T-helper 2 cell treated with Interferon-gamma antibody and Interleukin-4, amounts not matched to agents 5 μg/mL and 100 μg/mL, for 36 hours (primary cell): ENCODE data around the gene TOP1.

ENCODE experiments used
- DNase-seq: peaks from one replicate; pipeline ENCODE4 v3.0.0; 2021; ENCODE audit warnings: low spot score
- H3K27ac Mint-ChIP-seq: one replicate; pipeline ENCODE4 v1.8.0; 2021; ENCODE audit warnings: mild to moderate bottlenecking, mixed read lengths
- H3K27me3 Mint-ChIP-seq: one replicate; pipeline ENCODE4 v1.8.0; 2021; ENCODE audit warnings: low read depth, mixed read lengths
- H3K36me3 Mint-ChIP-seq: one replicate; pipeline ENCODE4 v1.8.0; 2021; ENCODE audit warnings: low read depth, mixed read lengths
- H3K4me1 Mint-ChIP-seq: one replicate; pipeline ENCODE4 v1.8.0; 2021; ENCODE audit warnings: low read depth, mixed read lengths
- H3K4me3 Mint-ChIP-seq: one replicate; pipeline ENCODE4 v1.8.0; 2022; ENCODE audit warnings: mild to moderate bottlenecking, moderate library complexity, mixed read lengths
- H3K9me3 Mint-ChIP-seq: one replicate; pipeline ENCODE4 v1.8.0; 2021; ENCODE audit warnings: mixed read lengths

The TOP1 gene

GRCh38 chr20:41011551-41012067 is 17.0 kb upstream of the TOP1 start:
- H3K4me1 Mint-ChIP-seq = peaks cover 40% of the 10 kb centered on the region
- H3K4me3 Mint-ChIP-seq = peak overlapping the region; percentile 49
- H3K27ac Mint-ChIP-seq = peak overlapping the region; percentile 77
- DNase-seq = no peak
- no peaks in the 10 kb centered on the region for H3K27me3 Mint-ChIP-seq
- peaks cover 3% of the 10 kb centered on the region for H3K36me3 Mint-ChIP-seq
- H3K9me3 Mint-ChIP-seq = peaks cover 3% of the 10 kb centered on the region

GRCh38 chr20:41014561-41015088 is 14.0 kb upstream of the TOP1 start:
- Mint-ChIP-seq H3K4me3 (no peak overlapping the region), H3K4me1 (peaks cover 28% of the 10 kb centered on the region), H3K27ac (no peak overlapping the region)

DNA sequence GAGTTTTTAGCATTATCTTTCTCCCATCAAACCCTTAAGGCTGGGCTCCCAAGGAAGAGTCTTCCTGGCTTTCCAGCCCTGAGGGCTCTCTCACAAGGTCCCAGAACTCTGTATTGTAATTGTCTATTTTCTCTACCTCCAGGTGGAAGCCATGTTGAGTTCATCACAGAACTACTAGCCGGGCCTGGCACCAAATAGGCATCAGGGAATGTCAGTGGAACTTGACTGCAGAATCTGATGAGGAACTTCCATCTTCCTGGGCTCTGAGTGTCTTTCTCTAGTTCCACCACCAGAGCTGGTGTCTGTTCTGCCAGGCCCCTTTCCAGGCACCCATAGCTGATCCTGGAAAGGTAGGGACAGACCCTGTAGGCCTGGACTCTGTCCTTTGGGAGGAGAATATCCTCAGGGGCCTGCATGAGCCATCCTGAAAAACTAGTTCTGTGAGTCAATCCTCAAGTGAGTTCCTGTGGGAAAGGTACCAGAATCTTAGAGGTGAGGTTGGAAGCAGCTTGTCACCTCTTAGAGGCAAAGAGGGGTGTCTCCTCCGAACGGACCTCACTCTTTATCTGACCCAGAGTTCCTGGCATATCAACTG is 11.1 kb upstream of the TOP1 start:
- no peak overlapping the region for H3K27ac Mint-ChIP-seq
- H3K9me3 Mint-ChIP-seq = no peaks in the 10 kb centered on the region
- no peaks in the 10 kb centered on the region for H3K36me3 Mint-ChIP-seq
- DNase-seq = no peak
- H3K4me1 Mint-ChIP-seq = peaks cover 8% of the 10 kb centered on the region
- H3K4me3 Mint-ChIP-seq = no peak overlapping the region
- H3K27me3 Mint-ChIP-seq = peaks cover 5% of the 10 kb centered on the region

More at GRCh38 chr20:41014561-41015088, 14.0 kb upstream of the TOP1 start:
- no peak for DNase-seq
- no peaks in the 10 kb centered on the region for H3K9me3 Mint-ChIP-seq
- H3K36me3 Mint-ChIP-seq = no peaks in the 10 kb centered on the region
- no peaks in the 10 kb centered on the region for H3K27me3 Mint-ChIP-seq

DNA sequence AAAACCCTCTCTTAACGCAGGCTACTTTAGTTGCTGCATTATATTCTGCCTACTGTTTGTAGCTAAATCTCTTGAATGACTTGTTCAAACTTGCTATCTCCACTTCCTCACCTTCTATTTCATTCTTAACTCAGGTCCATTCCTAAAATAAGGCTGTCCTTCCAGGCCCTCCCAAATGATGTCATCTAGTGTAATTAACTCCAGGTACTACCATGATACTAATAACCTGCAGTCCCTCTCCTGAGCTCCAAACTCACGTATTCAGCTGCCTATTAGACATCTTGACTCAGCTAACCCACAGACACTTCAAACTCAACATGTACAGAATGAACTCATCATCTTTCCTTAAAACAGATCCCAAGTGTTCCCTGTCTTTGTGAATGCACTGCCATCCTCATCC is 10.5 kb upstream of the TOP1 start:
- DNase-seq = no peak
- no peaks in the 10 kb centered on the region for H3K36me3 Mint-ChIP-seq
- H3K4me1 Mint-ChIP-seq = peaks cover 4% of the 10 kb centered on the region
- peaks cover 5% of the 10 kb centered on the region for H3K27me3 Mint-ChIP-seq
- H3K9me3 Mint-ChIP-seq = no peaks in the 10 kb centered on the region
- no peak overlapping the region for H3K4me3 Mint-ChIP-seq
- no peak overlapping the region for H3K27ac Mint-ChIP-seq

DNA sequence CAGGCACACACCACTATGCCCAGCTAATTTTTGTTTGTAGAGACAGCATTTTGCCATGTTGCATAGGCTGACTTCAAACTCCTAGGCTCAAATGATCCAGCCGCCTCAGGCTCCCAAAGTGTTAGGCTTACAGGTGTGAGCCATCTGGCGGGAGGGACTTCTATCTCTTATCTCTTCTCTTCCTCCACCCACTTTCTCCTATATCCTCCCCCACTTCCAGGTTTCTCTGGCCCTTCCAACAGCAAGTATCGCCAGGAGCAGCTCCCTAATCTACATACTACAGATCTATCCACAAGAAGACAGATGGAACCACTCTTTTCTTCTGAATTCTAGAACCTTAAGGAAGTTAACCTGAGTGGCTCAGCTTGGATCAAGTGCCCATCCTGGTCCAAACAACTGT is 5.1 kb upstream of the TOP1 start:
- Mint-ChIP-seq H3K4me3 (no peak overlapping the region), H3K27ac (no peak overlapping the region), H3K9me3 (no peaks in the 10 kb centered on the region), H3K4me1 (peaks cover 9% of the 10 kb centered on the region), H3K36me3 (no peaks in the 10 kb centered on the region), H3K27me3 (peaks cover 5% of the 10 kb centered on the region)
- DNase-seq = no peak

DNA sequence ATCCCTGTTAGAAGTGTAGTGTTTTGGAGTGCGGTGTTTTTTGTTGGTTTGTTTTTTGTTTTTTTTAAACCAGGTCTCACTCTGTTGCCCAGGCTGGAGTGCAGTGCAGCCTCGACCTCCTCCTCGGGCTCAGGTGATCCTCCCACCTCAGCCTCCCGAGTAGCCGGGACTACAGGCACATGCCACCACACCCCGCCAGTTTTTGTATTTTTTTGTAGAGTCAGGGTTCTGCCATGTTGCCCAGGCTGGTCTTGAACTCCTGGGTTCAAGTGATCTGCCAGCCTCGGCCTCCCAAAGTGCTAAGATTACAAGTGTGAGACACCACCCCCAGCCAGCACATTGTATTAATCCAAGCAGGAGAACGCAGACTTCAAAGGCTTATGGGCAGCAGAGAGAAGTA is 1.3 kb upstream of the TOP1 start:
- no peaks in the 10 kb centered on the region for H3K27me3 Mint-ChIP-seq
- peak overlapping the region; percentile 80 for H3K4me3 Mint-ChIP-seq
- peak overlapping the region; percentile 65 for H3K27ac Mint-ChIP-seq
- no peak for DNase-seq
- peaks cover 34% of the 10 kb centered on the region for H3K4me1 Mint-ChIP-seq
- no peaks in the 10 kb centered on the region for H3K9me3 Mint-ChIP-seq
- H3K36me3 Mint-ChIP-seq = peaks cover 26% of the 10 kb centered on the region

- Mint-ChIP-seq H3K27me3 (no peaks in the 10 kb centered on the region), H3K27ac (peak overlapping the region; percentile 86), H3K4me3 (peak overlapping the region; percentile 80), H3K4me1 (peaks cover 40% of the 10 kb centered on the region), H3K9me3 (no peaks in the 10 kb centered on the region), H3K36me3 (peaks cover 30% of the 10 kb centered on the region)
- no peak for DNase-seq
These were observed 707 bp upstream of the TOP1 start for GRCh38 chr20:41027872-41028358.

DNA sequence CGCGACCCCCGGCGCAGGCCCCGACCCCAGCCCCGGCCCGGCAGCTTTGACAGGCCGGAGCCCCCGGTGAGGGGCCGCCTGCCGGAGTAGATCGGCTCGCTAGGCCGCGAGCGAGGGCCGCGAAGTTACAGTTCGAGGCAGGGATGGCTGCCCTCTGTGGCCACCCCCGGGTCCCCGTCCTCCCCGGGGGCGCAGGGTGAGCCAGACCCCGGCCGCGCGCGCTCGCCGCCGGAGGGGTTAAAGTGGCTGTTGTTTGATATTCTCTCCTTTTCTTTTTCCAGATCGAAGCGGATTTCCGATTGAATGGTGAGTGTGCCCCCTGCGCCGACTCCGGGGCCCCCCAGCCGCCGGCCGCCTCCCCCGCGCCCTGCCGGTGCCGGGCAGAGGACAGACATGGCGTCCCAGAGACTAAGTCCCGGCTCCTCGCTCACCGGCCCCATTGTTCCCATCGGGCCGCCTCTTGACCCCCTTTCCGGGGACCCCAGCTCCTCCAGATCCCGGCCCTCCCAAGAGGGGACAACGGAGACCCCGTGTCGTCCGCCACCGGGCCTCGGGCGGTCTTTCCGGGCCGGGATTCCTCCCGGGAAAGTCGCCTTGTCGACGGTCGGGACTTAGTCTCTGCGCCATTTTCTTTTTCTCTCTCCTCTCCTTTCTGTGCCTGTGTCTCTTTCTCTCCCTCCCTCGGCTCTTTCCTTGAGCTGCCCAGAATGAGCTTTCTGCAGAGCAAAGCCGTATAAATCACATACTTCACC is 704 bp downstream of the TOP1 start:
- Mint-ChIP-seq H3K4me3 (peak overlapping the region; percentile 87), H3K36me3 (peaks cover 41% of the 10 kb centered on the region), H3K27ac (peak overlapping the region; percentile 92), H3K9me3 (no peaks in the 10 kb centered on the region), H3K4me1 (peaks cover 49% of the 10 kb centered on the region), H3K27me3 (no peaks in the 10 kb centered on the region)
- peak; percentile 46 for DNase-seq

DNA sequence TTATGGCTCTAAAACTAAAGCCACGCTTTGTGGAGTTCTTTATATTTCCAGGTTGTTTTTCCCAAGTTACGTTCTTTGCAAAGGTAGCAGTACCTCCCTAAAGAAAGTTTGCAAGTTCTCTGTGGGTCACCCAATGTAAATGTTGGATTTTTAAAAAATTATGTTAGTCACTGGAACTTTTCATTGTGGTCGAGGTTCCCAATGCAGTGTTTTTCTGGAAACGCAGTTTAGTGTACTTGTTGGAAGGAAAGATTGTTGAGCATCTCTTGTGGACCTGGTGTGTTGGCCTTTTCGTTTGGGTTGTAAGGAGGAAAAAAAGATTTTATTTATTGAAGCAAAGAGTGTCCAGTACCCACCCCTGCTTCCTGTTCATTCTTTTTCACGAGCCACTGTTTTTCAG is 1.4 kb downstream of the TOP1 start:
- Mint-ChIP-seq H3K27ac (peak overlapping the region; percentile 92), H3K4me3 (peak overlapping the region; percentile 87), H3K4me1 (peaks cover 54% of the 10 kb centered on the region), H3K36me3 (peaks cover 45% of the 10 kb centered on the region), H3K9me3 (no peaks in the 10 kb centered on the region), H3K27me3 (no peaks in the 10 kb centered on the region)
- no peak for DNase-seq

- H3K4me1 Mint-ChIP-seq = peaks cover 58% of the 10 kb centered on the region
- H3K9me3 Mint-ChIP-seq = no peaks in the 10 kb centered on the region
- DNase-seq = no peak
- H3K27ac Mint-ChIP-seq = peak overlapping the region; percentile 92
- peak overlapping the region; percentile 87 for H3K4me3 Mint-ChIP-seq
- peaks cover 50% of the 10 kb centered on the region for H3K36me3 Mint-ChIP-seq
- H3K27me3 Mint-ChIP-seq = no peaks in the 10 kb centered on the region
These were observed 2.1 kb downstream of the TOP1 start for GRCh38 chr20:41030531-41031242.

- H3K36me3 Mint-ChIP-seq = peaks cover 54% of the 10 kb centered on the region
- peak overlapping the region; percentile 7 for H3K27ac Mint-ChIP-seq
- H3K9me3 Mint-ChIP-seq = no peaks in the 10 kb centered on the region
- no peaks in the 10 kb centered on the region for H3K27me3 Mint-ChIP-seq
- peak overlapping the region; percentile 87 for H3K4me3 Mint-ChIP-seq
- no peak for DNase-seq
- peaks cover 63% of the 10 kb centered on the region for H3K4me1 Mint-ChIP-seq
These were observed 2.6 kb downstream of the TOP1 start for GRCh38 chr20:41031243-41031619.

DNA sequence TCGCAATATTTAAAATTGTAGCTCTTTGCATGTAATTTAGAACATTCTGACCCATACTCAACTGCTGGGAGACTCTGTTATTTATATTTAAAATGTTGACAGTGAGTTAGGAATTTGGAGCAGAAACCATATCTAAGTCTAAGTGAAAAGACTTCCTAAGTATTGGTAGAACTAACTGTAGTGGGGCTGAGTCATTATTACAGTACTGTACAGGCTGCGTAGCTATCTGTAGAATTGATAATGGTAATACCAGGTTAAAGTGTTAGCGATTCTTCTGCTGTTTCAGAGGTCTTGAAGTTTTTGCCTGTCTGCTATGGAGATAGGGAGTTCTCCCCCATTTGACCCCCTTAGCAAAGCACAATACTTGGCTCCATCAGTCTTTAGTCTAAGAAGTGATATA is 3.6 kb downstream of the TOP1 start:
- DNase-seq = no peak
- peak overlapping the region; percentile 87 for H3K4me3 Mint-ChIP-seq
- H3K4me1 Mint-ChIP-seq = peaks cover 66% of the 10 kb centered on the region
- no peaks in the 10 kb centered on the region for H3K27me3 Mint-ChIP-seq
- no peak overlapping the region for H3K27ac Mint-ChIP-seq
- no peaks in the 10 kb centered on the region for H3K9me3 Mint-ChIP-seq
- H3K36me3 Mint-ChIP-seq = peaks cover 61% of the 10 kb centered on the region

DNA sequence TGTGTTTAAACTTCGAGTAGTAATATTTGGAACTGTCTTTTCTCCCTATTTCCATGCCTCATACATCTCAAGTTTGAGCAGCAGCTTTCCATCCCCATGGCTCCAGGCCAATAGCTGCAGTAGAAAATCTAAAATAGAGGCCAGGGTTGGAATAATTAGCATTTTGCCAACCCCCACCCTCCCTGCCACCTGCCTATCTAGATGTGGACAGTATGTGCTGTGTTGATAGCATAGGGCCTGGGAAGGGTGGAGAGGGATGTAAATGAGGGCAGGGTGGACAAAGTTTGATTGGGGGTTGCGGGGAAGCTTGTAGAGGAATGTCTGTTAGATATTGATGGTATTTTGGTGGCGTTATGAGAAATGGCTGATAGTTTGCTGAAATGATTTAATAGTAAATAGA is 5.6 kb downstream of the TOP1 start:
- H3K9me3 Mint-ChIP-seq = no peaks in the 10 kb centered on the region
- H3K36me3 Mint-ChIP-seq = peaks cover 70% of the 10 kb centered on the region
- no peaks in the 10 kb centered on the region for H3K27me3 Mint-ChIP-seq
- no peak for DNase-seq
- H3K4me3 Mint-ChIP-seq = no peak overlapping the region
- H3K4me1 Mint-ChIP-seq = peaks cover 77% of the 10 kb centered on the region
- H3K27ac Mint-ChIP-seq = no peak overlapping the region

DNA sequence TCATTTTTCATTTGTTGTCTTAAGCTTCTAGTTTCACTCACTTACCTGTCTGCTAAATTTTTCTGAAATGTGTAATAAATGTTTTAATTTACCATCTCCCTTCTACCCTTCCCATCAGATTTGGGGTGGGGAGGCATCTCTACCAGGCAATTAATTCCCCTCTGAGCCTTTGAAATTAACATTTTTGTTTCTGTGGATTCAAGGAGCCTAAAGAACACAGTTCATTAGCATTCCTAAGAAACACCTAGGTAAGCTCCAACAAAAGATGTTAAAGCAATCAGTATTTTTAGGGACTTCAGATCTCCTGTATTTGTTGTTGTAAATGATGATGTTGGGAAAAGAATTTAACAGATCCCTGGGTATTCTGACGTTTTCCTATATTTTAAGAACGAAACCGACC is 6.6 kb downstream of the TOP1 start:
- no peak overlapping the region for H3K4me3 Mint-ChIP-seq
- H3K27ac Mint-ChIP-seq = no peak overlapping the region
- DNase-seq = no peak

More for the DNA sequence above, 6.6 kb downstream of the TOP1 start:
- H3K9me3 Mint-ChIP-seq = no peaks in the 10 kb centered on the region
- H3K27me3 Mint-ChIP-seq = no peaks in the 10 kb centered on the region
- peaks cover 65% of the 10 kb centered on the region for H3K36me3 Mint-ChIP-seq
- H3K4me1 Mint-ChIP-seq = peaks cover 79% of the 10 kb centered on the region
